ENCODE measurements around the gene TECPR1. TPM values are rescaled to one million over a fixed set of nuclear protein-coding genes. Genes with fewer than 3 reads are reported as not detected.

Gene TECPR1
- polyA plus RNA-seq, 4 donors: 9.2 to 20.6 (median 12.7) TPM

DNA sequence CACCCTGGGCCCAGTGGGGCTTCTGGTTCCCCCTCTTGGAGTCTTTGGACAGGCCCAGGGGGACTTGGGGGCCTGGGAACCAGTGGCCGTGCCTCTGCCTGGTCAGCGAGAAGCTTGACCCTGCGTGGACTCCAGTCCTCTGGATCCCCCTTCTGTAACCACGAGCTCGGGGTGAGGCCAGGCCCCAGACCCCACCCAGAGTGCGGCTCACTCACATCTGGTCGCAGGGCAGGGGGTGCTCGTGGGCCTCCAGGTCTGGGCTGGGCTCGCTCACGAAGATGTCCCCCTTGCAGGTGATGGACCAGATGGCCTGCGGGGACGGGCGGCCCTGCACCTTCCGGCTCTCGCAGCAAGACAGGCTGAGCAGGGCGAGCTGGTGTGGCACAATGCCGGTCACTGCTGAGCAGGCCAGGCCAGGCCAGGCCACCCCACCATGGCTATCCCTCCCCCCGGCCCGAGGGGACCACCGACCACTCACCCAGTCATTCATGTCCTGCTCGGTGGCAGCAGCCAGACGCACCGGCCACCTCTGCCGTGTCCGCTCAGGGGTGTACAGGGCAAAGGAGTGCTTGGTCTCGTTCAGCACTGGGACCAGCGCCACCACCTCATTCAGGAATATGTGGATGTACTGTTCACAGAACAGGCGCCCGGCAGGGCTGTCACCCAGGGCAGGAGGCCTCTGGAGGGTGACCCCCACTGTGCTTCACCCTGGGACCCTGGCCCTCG is 21.1 kb downstream of the TECPR1 start:
- no peak for FAIRE-seq
- H3K36me3 ChIP-seq (ENCODE audit: control insufficient read depth in 3 of 3, insufficient read depth in 2 of 3, low read depth in 1 of 3, low read length in 3 of 3): peaks cover 4 to 66% (median 5%) of the 10 kb centered on the region in 3 donors

DNA sequence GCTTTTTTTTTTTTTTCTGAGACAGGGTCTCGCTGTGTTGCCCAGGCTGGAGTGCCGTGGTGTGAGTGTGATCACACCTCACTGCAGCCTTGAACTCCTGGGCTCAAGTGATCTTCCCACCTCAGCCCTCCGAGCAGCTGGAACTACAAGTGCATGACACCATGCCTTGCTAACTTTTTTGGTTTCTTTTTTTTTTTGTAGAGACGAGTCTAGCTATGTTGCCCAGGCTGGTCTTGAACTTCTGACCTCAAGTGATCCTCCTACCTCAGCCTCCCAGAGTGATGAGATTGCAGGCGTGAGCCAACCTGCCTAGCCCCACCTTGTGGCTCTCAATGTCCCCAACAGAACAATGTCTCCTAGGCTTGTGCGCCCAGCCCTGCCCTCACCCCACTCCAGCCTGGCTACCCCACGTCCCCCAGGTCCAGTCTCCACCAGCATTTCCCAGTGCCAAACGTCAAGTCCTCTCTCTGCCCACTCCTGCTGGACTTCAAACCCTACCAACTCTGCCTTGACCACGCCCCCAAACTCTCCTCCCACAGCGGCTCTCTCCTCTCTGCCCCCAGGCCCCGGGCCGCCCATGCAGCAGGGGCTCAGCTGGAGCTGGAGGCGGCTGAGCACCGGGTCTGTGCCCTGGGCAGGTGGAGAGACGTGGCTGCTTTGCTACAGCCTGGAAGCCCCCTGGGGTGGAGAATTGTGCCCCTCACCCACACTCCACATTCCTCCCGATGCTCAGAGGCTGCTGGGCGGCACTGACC is 21.9 kb downstream of the TECPR1 start:
- Histone ChIP-seq H3K27ac (ENCODE audit: low read depth in 1 of 3, low read length in 2 of 3) (no peak overlapping the region), H3K4me1 (ENCODE audit: control insufficient read depth in 3 of 3, insufficient read depth in 2 of 3, low read depth in 1 of 3, low read length in 2 of 3) (no peaks in the 10 kb centered on the region), H3K9me3 (ENCODE audit: control insufficient read depth in 2 of 2, insufficient read depth in 1 of 2, low read depth in 1 of 2, low read length in 1 of 2) (no peaks in the 10 kb centered on the region), H3K27me3 (ENCODE audit: control insufficient read depth in 3 of 3, insufficient read depth in 3 of 3, low read length in 3 of 3) (no peaks in the 10 kb centered on the region), H3K4me3 (ENCODE audit: low read depth in 1 of 3, low read length in 3 of 3) (no peak overlapping the region), H3K36me3 (ENCODE audit: control insufficient read depth in 3 of 3, insufficient read depth in 2 of 3, low read depth in 1 of 3, low read length in 3 of 3) (peaks cover 2 to 67% (median 5%) of the 10 kb centered on the region in 3 donors)
- DNase-seq: no peak
- WGBS, 3 donors: 82 to 89% (median 87%) methylated on average over 17 of the region's 17 CpGs
- FAIRE-seq: no peak

More for the DNA sequence above, 21.1 kb downstream of the TECPR1 start:
- Histone ChIP-seq H3K27ac (ENCODE audit: low read depth in 1 of 3, low read length in 2 of 3) (no peak overlapping the region), H3K4me1 (ENCODE audit: control insufficient read depth in 3 of 3, insufficient read depth in 2 of 3, low read depth in 1 of 3, low read length in 2 of 3) (no peaks in the 10 kb centered on the region), H3K4me3 (ENCODE audit: low read depth in 1 of 3, low read length in 3 of 3) (no peak overlapping the region), H3K9me3 (ENCODE audit: control insufficient read depth in 2 of 2, insufficient read depth in 1 of 2, low read depth in 1 of 2, low read length in 1 of 2) (no peaks in the 10 kb centered on the region), H3K27me3 (ENCODE audit: control insufficient read depth in 3 of 3, insufficient read depth in 3 of 3, low read length in 3 of 3) (no peaks in the 10 kb centered on the region)
- WGBS, 3 donors: 95 to 96% (median 96%) methylated on average over 29 to 30 of the region's 30 CpGs
- DNase-seq: no peak

DNA sequence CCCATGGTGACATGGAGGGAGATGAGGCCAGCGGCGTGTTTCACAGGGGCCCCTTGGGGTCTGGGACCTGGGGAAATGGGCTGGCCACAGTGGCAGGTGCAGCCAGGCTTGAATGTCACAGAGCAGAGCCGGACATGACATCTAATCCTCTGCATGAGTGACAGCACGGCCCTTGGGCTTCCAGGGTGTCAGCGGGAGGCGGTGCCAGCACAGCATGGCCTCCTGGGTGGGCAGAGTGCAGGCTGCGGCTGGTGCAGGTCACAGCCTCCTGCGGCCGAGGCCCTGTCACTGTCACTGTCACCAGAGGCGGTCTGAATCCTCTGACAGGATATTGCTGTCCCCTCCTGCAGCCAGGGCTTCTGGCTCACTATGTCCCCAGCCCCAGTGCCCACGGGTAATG is 22.6 kb downstream of the TECPR1 start:
- Histone ChIP-seq H3K36me3 (ENCODE audit: control insufficient read depth in 3 of 3, insufficient read depth in 2 of 3, low read depth in 1 of 3, low read length in 3 of 3) (peaks cover 5 to 70% (median 5%) of the 10 kb centered on the region in 3 donors), H3K27ac (ENCODE audit: low read depth in 1 of 3, low read length in 2 of 3) (no peak overlapping the region), H3K9me3 (ENCODE audit: control insufficient read depth in 2 of 2, insufficient read depth in 1 of 2, low read depth in 1 of 2, low read length in 1 of 2) (no peaks in the 10 kb centered on the region), H3K4me3 (ENCODE audit: low read depth in 1 of 3, low read length in 3 of 3) (no peak overlapping the region), H3K4me1 (ENCODE audit: control insufficient read depth in 3 of 3, insufficient read depth in 2 of 3, low read depth in 1 of 3, low read length in 2 of 3) (no peaks in the 10 kb centered on the region), H3K27me3 (ENCODE audit: control insufficient read depth in 3 of 3, insufficient read depth in 3 of 3, low read length in 3 of 3) (no peaks in the 10 kb centered on the region)
- DNase-seq: no peak
- FAIRE-seq: no peak
- WGBS, 3 donors: 87 to 90% (median 89%) methylated on average over 11 of the region's 11 CpGs

- H3K27me3 ChIP-seq (ENCODE audit: control insufficient read depth in 3 of 3, insufficient read depth in 3 of 3, low read length in 3 of 3): no peaks in the 10 kb centered on the region
- H3K36me3 ChIP-seq (ENCODE audit: control insufficient read depth in 3 of 3, insufficient read depth in 2 of 3, low read depth in 1 of 3, low read length in 3 of 3): peaks cover 5 to 75% (median 5%) of the 10 kb centered on the region in 3 donors
- FAIRE-seq (no peak), DNase-seq (no peak)
- H3K4me3 ChIP-seq (ENCODE audit: low read depth in 1 of 3, low read length in 3 of 3): no peak overlapping the region
- H3K27ac ChIP-seq (ENCODE audit: low read depth in 1 of 3, low read length in 2 of 3): no peak overlapping the region
- no peaks in the 10 kb centered on the region for H3K9me3 ChIP-seq (ENCODE audit: control insufficient read depth in 2 of 2, insufficient read depth in 1 of 2, low read depth in 1 of 2, low read length in 1 of 2)
- WGBS, 3 donors: 82 to 93% (median 91%) methylated on average over 16 of the region's 16 CpGs
- no peaks in the 10 kb centered on the region for H3K4me1 ChIP-seq (ENCODE audit: control insufficient read depth in 3 of 3, insufficient read depth in 2 of 3, low read depth in 1 of 3, low read length in 2 of 3)
These were observed 23.2 kb downstream of the TECPR1 start for GRCh38 chr7:98228801-98229200.

DNA sequence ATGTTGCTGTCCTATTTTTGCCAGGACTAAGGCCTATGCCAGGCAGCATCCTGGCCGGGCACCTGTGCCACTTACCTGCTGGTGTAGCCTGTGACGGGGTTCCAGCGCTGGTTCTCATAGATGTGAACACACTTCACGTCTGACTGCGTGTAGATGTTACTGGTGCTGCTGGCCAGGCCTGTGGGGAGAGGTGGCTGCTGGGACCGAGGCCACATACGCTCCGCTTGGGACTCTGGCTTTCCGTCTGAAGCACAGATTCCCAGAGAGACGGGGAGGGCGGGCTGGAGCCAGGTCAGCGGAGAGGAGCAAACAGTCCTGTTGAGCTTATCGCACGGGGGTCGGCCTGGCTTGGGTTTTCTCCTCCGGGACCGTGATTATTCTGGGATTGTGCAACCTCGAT is 24.1 kb downstream of the TECPR1 start:
- FAIRE-seq (no peak), DNase-seq (no peak)
- peaks cover 2 to 69% (median 5%) of the 10 kb centered on the region in 3 donors for H3K36me3 ChIP-seq (ENCODE audit: control insufficient read depth in 3 of 3, insufficient read depth in 2 of 3, low read depth in 1 of 3, low read length in 3 of 3)
- no peak overlapping the region for H3K27ac ChIP-seq (ENCODE audit: low read depth in 1 of 3, low read length in 2 of 3)
- WGBS, 3 donors: 93 to 94% (median 93%) methylated on average over 18 of the region's 18 CpGs
- H3K9me3 ChIP-seq (ENCODE audit: control insufficient read depth in 2 of 2, insufficient read depth in 1 of 2, low read depth in 1 of 2, low read length in 1 of 2): no peaks in the 10 kb centered on the region
- no peak overlapping the region for H3K4me3 ChIP-seq (ENCODE audit: low read depth in 1 of 3, low read length in 3 of 3)
- H3K4me1 ChIP-seq (ENCODE audit: control insufficient read depth in 3 of 3, insufficient read depth in 2 of 3, low read depth in 1 of 3, low read length in 2 of 3): no peaks in the 10 kb centered on the region
- H3K27me3 ChIP-seq (ENCODE audit: control insufficient read depth in 3 of 3, insufficient read depth in 3 of 3, low read length in 3 of 3): no peaks in the 10 kb centered on the region

DNA sequence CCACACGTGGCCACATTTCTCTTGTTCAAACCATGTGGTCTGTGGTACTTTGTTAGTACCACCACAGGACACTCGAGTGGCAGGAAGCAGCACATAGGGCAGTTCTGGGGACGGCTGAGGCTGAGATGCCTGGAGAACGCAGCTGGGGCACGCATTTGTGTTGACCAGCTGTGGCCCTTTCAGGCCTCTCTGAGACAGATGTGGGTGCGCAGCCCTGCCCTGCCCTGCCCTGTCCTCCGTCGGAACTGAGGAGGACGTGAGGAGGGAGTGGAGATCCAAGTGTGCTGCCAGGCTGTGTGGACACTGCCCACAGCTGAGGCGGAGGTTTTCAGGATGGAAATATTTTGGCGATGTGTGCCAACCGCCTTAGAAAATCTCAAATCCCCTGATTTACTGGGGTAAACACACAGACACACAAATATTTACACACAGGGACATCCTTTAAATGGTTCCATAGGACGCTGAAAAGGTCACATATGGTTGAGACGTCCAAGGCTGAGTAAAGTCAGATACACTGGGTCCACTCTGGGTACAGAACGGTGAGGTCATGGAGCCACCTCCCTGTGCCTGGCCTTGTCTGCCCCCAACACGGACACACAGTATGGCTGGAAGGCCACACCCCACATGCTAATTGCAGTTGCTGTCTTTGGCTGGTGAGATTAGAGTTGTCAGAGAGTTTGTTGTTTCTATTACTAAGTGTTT is 26.0 kb downstream of the TECPR1 start:
- H3K4me1 ChIP-seq (ENCODE audit: control insufficient read depth in 3 of 3, insufficient read depth in 2 of 3, low read depth in 1 of 3, low read length in 2 of 3): no peaks in the 10 kb centered on the region
- no peak for DNase-seq
- H3K27ac ChIP-seq (ENCODE audit: low read depth in 1 of 3, low read length in 2 of 3): no peak overlapping the region
- WGBS, 3 donors: 82 to 87% (median 85%) methylated on average over 16 of the region's 16 CpGs
- FAIRE-seq: no peak
- H3K9me3 ChIP-seq (ENCODE audit: control insufficient read depth in 2 of 2, insufficient read depth in 1 of 2, low read depth in 1 of 2, low read length in 1 of 2): no peaks in the 10 kb centered on the region
- peaks cover 7 to 73% (median 10%) of the 10 kb centered on the region in 3 donors for H3K36me3 ChIP-seq (ENCODE audit: control insufficient read depth in 3 of 3, insufficient read depth in 2 of 3, low read depth in 1 of 3, low read length in 3 of 3)
- no peaks in the 10 kb centered on the region for H3K27me3 ChIP-seq (ENCODE audit: control insufficient read depth in 3 of 3, insufficient read depth in 3 of 3, low read length in 3 of 3)
- no peak overlapping the region for H3K4me3 ChIP-seq (ENCODE audit: low read depth in 1 of 3, low read length in 3 of 3)

- DNase-seq (no peak), FAIRE-seq (no peak)
- Histone ChIP-seq H3K27me3 (ENCODE audit: control insufficient read depth in 3 of 3, insufficient read depth in 3 of 3, low read length in 3 of 3) (no peaks in the 10 kb centered on the region), H3K4me1 (ENCODE audit: control insufficient read depth in 3 of 3, insufficient read depth in 2 of 3, low read depth in 1 of 3, low read length in 2 of 3) (no peaks in the 10 kb centered on the region), H3K9me3 (ENCODE audit: control insufficient read depth in 2 of 2, insufficient read depth in 1 of 2, low read depth in 1 of 2, low read length in 1 of 2) (no peaks in the 10 kb centered on the region), H3K4me3 (ENCODE audit: low read depth in 1 of 3, low read length in 3 of 3) (no peak overlapping the region), H3K36me3 (ENCODE audit: control insufficient read depth in 3 of 3, insufficient read depth in 2 of 3, low read depth in 1 of 3, low read length in 3 of 3) (peaks cover 7 to 60% (median 10%) of the 10 kb centered on the region in 3 donors), H3K27ac (ENCODE audit: low read depth in 1 of 3, low read length in 2 of 3) (no peak overlapping the region)
- 95 to 97% (median 96%) methylated on average over 21 of the region's 21 CpGs for WGBS, 3 donors
These were observed 27.3 kb downstream of the TECPR1 start for GRCh38 chr7:98224701-98225181.
